Stimulated activated CD4-positive, alpha-beta T cell treated with anti-CD3 and anti-CD28 coated beads, Interleukin-4, amount 100 ng/mL, for 1 hour (primary cell): ENCODE results near the gene IGF2BP2.
"Not testable (repeated sequence)": the region's sequence is repeated elsewhere in the genome, so short reads cannot be mapped to it uniquely, and the experiment has no call there.

Source experiments
- DNase-seq: peaks from one replicate; pipeline ENCODE4 v3.0.0-alpha.2; 2020

The IGF2BP2 gene

DNA sequence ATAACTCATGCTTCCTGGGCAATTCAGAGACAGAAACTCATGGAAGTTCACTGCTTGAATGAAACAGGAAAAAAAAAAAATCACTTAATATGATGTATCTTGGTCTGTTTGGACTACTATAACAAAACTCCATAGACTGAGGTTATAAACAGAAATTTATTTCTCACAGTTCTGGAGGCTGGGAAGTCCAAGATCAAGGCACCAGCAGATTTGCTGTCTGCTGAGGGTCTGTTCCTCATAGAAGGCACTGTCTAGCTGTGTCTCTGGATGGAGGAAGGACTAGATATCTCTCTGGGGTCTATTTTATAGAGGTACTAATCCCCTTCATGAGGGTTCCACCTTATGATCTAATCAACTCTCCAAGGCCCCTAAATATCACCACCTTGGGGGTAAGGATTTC lies 119.3 kb downstream of the IGF2BP2 start:
- no peak for DNase-seq

DNA sequence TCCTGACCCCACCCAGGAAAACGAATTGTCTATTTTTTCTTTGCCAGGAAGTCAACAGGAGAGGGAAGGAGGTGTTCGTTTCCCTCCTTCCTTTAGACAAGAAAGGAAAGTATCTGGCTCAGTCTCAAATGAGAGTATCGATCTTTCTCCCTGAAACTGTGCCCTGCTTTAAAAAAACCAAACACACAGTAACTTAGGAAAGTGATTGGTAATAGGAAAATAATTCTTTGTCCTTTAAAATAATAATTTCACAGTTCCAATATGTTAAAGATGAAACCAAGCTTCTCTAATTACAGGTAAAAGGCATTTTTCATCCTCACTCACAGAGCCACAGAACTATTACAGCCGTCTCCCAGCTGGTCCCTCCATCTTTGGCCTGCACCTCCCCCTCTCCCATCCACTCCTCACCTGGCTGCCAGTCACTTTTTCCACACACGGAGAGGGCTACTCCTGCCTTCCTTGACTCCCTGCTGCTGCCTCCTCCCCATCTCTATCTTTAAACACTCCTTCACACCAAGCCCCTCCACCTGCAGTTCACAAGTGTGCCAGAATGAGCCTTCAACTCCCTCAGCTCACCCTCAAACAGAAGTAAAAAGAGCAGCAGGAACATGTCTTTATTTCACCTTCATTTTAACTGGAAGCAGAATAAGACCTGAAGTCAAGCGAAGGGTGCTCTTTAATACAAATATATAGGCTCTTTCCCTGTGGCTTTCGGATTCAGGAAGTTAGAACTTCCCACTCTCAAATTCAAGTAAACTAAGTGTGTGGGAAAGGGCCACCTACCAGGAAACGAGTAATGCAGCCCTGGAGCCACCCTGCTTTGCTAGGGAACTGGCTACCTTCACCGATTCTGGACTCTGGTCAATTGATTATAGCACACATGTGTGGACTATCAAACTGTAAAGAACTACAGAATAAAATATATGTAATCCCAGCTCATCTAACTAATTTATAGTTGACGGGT lies 122.3 kb downstream of the IGF2BP2 start:
- DNase-seq: no peak

DNA sequence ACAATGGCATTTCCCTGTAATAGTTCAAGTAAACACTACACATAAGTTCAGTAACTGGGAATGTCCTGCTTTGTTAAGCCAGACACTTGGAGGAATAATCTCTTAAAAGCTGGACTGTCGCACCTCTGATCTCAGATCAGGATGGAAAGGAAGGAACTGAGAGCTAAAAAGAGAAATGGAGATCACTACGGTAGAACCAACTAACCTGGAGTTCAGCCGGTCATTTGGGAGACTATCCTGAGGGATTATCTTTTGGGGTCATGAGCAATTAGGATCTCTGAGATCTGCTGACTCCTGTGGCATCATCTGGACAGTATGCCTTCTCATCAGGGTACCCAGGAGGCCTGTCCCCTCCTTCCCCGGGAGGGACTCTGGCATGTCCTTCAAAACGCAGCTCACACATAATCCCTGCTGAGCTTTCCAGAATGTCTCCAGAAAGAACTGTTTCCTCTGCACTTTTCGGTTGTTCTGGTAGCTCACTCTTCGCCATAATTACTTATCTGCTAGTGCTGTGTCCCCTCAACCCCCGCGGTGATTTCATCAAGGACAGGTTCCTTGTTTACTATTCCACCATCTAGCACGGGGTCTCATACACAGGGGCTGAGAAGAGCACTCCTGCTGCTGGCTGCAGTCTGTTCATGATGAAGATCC lies 123.1 kb downstream of the IGF2BP2 start:
- DNase-seq: no peak

DNA sequence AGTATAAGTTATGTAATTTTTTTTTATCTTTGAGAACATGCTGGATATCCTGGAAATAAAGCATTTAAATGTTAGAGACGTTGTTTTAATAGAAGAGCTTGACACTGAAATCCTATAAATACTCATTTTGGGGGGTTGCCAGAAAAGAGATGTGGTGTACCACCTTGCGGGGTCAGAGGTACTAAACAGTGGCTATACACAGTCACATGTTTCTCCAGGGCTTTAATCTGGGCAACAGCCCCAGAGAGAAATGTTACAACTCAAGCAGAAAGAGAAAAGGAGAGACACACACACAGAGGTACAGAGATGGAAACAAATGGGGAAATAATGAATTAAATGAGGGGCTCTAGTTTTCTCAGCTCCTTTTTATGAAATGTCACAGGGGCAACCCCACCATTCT lies 124.9 kb downstream of the IGF2BP2 start:
- no peak for DNase-seq

DNA sequence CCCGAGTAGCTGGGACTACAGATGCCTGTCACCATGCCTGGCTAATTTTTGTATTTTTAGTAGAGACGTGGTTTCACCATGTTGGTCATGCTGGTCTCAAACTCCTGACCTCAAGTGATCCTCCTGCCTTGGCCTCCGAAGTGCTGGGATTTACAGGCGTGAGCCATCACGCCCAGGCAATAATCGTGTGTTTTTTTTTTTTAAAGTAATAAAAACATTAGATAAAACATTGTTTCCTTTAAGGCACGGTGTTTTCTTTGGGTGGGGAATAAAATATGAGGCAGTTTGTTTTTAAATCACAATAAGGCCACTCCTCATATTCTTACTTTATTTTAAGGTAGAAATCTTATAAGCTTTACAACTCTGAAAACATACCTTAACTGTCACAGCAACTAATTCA lies 127.6 kb downstream of the IGF2BP2 start:
- not testable (repeated sequence) for DNase-seq

DNA sequence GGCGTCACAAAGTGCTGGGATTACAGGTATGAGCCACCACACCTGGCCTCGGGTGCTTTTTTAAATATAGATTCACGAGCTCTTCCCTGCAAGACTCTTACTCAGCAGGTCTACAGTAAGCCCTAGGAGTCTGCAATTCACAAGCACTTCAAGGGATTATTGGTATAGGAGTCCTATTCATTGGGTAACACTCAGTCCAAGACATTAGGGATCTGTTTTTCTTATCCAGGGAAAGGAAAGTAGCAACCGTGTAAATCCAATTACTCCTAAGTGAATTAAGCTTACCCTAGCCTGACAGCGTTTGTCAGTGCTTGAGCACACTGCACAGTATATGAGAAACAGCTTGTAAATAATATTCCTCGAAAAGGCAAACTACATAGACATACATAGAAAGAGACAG lies 128.8 kb downstream of the IGF2BP2 start:
- DNase-seq: no peak

DNA sequence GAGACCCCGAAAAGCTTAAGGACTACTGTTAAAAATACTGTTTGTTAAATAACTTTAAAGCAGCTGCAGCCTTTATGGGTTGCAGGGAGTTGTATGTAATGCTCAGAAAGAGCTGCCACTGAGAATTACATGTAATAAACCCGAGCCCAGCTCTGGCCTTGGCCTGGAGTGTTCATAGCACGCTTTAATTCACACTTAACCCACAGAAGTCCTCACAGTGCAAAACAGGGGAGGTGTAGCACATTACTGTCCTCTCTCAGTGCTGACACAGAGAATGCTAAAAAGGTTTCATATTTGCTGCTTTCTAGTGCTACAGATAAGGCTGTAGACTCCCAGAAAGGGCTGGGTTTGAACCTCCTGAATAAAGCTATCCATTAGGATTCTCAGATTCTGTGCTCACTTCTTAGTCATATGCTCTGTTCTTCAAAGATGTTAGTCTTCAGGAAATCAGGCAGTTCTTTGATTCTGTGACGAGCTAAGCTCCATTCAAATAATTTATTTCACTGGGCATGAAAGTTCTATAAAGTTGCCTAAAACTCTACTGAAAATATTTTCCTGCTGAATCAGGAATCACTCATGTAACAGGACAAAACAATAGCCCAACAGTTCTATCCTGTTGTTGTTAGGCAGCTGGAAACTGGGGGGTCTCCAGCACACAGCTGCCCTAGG lies 130.7 kb downstream of the IGF2BP2 start:
- DNase-seq: no peak

DNA sequence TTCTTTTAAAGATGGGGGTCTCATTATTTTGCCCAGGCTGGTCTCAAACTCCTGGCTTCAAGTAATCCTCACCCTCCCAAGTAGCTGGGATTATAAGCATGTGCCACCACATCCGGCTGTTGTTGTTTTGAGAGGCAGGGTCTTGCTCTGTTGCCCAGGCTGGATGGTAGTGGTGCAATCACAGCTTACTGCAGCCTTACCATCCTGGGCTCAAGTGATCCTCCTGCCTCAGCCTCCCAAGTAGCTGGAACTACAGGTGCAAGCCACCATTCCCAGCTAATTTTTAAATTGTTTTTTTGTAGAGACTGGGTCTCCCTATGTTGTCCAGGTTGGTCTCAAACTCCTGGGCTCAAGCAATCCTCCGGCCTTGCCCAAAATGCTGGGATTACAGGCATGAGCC lies 133.2 kb downstream of the IGF2BP2 start:
- DNase-seq: no peak

DNA sequence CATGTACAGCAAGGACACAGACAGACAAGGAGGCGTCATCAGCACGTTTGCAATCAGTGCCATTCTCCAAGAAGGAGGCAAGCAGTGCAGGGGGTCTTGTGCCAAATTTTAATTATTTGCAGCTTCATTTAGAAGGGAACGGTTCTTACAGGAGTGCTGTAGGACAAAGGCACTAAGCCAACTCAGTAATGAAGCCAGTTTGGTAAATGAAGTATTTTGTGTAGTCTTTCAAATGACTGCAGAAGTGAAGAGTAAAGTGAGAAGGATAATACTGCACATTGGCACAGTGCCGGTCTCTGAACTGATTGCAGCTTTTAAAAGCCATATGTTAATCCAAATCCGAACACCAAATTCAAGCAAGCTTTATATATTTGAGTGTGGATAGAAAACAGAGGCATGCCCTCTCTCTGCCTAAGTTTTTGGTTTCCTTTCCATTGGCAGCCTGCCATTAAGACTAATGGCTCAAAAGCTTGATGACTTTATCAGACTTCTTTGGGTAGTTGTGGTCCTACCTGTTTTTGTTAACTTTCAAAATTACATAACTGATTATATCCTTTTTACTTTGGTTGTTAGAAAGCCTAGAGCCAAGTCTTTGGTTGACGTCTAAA lies 137.5 kb downstream of the IGF2BP2 start:
- DNase-seq: no peak

DNA sequence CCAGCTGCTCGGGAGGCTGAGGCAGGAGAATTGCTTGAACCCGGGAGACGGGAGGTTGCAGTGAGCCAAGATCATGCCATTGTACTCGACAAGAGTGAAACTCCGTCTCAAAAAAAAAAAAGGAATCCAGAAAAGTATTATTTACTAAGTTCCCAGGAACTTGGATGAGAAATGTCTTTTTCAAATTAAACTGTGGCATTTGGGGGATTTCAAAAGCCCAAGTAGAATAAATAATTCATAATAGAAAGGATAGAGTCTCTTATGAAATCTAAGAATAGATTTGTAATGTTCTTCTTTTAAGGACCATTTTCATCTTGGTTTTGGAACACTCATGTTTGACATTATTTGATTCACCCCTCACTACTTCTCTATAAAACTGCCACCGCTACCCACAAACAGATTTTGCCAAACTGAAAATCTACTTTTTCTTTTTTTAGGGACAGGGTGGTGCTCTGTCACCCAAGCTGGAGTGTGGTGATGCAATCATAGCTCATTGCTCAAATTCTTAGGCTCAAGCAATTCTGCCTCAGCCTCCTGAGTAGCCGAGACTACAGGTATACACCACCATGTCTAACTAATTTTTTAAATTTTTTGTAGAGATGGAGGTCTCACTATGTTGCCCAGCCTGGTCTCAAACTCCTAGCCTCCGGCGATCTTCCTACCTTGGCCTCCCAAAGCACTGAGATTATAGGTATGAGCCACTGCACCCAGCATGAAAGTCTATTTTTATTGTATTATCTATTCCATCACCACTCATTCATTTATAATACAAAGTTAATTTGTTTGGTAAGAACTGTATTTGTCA lies 139.4 kb downstream of the IGF2BP2 start:
- DNase-seq: no peak

DNA sequence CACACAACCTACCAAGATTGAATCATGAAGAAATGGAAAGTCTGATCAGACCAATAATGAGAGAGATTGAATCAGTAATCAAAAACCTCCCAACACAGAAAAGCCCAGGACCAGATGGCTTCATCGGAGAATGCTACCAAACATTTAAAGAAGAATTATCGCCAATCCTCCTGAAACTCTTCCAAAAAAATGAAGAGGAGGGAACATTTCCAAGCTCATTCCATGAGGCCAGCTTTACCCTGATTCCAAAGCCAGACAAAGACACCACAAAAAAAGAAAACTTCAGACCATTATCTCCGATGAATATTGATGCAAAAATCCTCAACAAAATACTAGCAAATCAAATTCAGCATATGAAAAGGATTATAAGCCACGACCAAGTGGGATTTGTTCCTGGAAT lies 144.6 kb downstream of the IGF2BP2 start:
- no peak for DNase-seq

DNA sequence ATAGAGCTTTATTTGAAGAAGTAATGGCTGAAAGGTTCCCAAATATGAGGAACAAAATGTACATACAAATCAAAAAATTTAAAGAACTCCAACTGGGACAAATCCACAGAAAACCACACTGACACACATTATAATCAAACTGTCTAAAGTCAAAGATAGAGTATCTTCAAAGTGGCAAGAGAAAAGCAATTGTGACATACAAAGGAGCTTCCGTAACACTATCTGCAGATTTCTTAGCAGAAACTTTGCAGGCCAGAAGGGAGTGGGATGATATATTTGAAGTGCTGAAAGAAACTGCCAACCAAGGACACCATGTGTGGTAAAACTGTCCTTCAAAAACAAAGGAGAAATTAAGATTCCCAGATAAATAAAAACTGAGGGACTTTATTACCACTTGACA lies 146.8 kb downstream of the IGF2BP2 start:
- DNase-seq: no peak

DNA sequence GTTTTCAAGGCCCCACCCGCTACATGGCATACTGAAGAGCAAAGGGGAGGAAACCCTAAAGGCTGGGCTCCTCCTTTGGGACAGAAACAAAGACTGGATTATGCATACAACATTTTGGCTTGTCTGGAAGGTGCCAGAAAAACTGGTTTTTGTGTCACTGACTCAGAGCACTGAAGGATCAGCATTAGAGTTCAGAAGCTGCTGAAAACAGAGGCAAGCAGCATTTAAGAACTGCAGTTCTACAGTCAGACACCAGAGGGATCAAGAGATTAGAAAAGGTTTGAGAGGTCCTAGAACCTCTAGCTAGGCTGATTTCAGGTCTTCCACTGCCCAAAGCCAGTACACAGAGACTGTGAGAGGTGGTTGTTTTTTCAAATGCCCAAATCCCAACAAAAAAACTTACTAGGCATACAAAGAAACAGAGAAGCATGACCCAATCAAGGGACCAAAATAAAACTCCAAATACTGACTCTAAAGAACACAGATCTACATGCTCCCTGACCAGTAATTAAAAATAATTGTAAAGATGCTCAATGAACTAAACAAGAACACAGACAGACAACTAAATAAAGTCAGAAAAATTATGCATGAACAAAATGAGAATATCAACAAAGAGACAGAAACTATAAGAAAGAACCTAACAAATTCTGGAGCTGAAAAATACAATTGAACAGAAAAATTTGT lies 147.6 kb downstream of the IGF2BP2 start:
- DNase-seq: no peak

DNA sequence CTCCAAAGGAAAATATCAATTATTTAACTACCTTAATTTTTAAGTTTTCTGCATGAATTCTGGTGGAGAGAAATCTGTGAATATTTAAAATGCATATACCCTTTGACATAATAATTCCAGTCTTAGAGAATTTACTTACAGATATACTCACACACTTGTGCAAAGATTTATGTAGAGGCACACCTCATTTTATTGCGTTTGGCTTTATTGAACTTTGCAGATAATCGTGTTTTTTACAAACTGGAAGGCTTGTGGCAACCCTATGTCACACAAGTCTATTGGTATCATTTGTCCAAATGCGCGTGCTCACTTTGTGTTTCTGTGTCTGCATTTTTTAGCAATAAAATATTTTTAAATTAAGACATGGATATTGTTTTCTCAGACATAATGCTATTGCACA lies 157.3 kb downstream of the IGF2BP2 start:
- no peak for DNase-seq

DNA sequence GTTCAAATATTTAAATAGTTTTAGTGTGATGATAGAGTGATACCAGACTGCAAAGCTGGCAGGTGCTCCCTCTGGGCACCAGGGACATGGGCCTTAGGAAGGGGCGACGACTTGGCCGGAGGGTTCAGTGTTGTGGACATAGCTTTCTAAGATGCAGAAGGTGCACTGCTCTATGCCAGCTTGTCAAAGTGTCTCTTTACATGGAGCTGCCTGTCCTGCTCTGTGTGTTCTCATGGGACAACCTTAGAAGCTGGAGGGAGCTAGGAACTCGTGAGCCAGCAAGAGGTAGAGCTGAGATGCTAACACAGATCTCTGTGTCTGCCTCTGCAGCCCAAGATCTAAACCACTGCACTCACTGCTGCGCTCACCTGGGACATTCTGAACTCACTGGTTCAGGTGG lies 160.9 kb downstream of the IGF2BP2 start:
- no peak for DNase-seq

DNA sequence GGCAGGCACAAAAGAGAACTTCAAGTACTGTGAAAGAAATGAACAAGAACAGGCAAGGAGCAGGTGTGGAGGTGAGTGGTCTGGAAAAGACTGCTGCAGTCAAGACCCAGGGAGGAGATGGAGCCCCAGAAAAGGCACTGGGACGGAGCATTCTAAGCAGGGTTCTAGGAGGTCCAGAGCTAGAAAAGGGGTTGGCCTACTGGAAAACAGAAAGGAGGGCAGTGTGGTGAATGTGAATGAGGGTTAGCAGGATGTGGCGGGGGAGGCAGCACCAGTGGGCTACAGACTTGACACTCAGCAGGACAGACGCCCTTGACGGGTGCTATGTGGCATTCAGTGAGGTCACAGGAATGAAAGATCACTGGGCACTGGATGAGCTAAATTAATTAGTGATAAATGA lies 163.1 kb downstream of the IGF2BP2 start:
- no peak for DNase-seq

DNA sequence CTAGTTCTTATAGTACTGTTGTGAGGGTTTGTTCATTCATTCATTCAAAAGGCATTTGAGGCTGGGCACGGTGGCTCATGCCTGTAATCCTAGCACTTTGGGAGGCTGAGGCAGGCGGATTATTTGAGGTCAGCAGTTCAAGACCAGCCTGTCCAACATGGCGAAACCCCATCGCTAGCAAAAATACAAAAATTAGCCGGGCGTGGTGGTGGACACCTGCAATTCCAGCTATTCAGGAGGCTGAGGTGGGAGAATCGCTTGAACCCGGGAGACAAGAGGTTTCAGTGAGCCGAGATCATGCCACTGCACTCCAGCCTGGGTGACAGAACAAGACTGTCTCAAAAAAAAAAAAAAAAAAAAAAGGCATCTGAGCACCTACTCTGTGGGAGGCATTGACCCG lies 163.5 kb downstream of the IGF2BP2 start:
- DNase-seq: not testable (repeated sequence)

DNA sequence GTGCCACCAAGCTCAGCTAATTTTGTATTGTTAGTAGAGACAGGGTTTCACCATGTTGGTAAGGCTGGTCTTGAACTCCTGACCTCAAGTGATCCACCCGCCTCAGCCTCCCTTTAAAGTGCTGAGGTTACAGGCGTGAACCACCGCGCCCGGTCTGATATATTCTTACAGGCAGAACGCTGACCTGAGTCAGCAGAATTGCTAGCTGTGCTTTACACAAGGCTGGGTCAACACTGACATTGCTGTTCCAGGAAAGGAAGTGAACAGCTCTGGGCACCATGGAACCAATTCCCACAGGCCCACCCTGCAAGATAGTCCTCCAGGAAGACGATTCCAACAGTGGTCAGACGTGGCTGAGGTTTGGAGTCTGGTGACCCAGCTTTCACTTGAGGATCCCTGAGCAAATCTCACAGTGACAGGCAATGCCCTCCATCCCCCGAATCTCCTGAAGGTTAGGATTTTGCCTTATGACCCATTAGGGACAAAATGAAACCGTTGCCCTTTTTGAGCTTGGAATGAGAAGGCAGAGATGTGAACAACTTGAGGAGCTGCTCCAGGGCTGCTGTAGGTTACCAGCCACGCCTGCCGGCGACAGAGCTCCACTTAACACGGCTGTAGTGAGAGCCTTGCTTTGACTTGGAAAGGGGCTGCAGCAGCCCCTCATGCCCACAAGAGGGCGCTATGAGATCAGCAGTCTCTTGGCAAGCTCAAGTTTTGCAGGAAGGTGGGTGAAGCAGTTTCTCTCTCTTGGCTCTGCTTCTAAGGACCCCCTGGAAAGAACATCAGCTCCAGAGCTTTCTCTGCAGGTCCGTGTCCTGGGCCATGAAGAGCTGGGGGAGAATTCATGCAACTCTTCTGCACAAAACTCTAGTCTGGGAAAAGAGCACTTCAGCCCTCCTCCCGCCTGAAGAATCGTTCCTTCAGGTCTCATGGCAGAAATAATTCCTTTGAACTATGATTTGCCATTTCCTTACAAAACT lies 164.6 kb downstream of the IGF2BP2 start:
- DNase-seq: peak; percentile 58

DNA sequence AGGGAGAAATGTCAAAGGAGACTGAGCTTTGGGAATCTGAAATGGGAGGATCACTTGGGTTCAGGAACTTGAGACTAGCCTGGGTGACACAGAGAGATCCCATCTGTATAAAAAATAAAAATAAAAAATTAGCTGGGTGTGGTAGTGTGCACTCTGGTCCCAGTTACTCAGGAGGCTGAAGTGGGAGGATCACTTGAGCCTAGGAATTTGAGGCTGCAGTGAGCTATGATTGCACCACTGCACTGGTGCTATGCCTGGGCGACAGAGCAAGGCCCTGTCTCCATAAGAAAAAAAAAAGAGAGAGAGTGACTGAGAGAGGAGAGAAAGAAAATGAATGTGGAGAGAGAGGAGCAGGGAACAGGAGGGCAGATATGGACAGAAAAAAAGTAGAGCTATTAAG lies 165.9 kb downstream of the IGF2BP2 start:
- DNase-seq: no peak

DNA sequence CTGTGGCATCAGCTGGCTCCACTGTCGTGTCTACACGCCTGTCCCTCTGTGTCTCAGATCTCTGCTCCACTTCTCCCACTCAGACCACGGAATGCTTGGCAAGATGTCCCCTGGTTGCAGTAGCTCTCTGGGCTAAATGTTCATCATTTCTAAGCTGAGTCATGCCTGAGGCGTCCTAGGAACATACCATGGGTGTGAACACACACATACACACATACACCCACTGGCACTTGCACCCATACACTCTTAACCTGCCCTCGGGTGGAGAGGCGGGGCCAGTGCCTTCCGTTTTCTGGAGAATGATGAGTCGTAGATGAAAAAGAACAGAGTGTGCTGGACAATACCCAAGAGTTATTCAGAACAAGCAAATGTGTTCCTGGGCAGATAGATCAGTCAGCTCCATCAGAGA lies 166.3 kb downstream of the IGF2BP2 start:
- DNase-seq: no peak
